OCI-LY7 (cell line): ENCODE measurements around the gene BTD. TPM values are rescaled to one million over a fixed set of nuclear protein-coding genes. Genes with fewer than 3 reads are reported as not detected.
"Not testable (repeated sequence)": the region's sequence is repeated elsewhere in the genome, so short reads cannot be mapped to it uniquely, and the experiment has no call there.

Source experiments
- BruUV-seq: library from RNA; stranded (reverse); fragments of 400-500 nt; replicated peaks from 2 replicates; lab custom pipeline; 2021; lab: Mats Ljungman, UMichigan
- CTCF ChIA-PET: fragments of 300-600 bp; sonication (Branson Sonifier 250); formaldehyde crosslinking; loops from one replicate; lab custom pipeline; 2022; ENCODE audit warnings: antibody characterized with exemption; ENCODE audit not compliant: unreplicated experiment; lab: Charles Lee
- POLR2A ChIA-PET: fragments of 300-600 bp; sonication (Branson Sonifier 250); formaldehyde crosslinking; loops from one replicate; lab custom pipeline; 2022; ENCODE audit warnings: antibody characterized with exemption; lab: Charles Lee
- DNase-seq: peaks from one replicate; pipeline ENCODE4 v3.0.0-alpha.2; 2015; ENCODE audit warnings: low spot score
- H2AFZ ChIP-seq: fragments of 200-600 bp; sonication (generic), shearing (Covaris generic); 2 replicates; pipeline ENCODE4 v1.6.1; 2014; ENCODE audit warnings: mild to moderate bottlenecking, antibody characterized with exemption, low read length, moderate library complexity
- H3K27ac ChIP-seq: fragments of 200-600 bp; sonication (generic); 2 replicates; pipeline ENCODE4 v1.5.1; 2014; ENCODE audit warnings: mixed run types, low read depth, mild to moderate bottlenecking, moderate library complexity, low read length, inconsistent platforms; ENCODE audit not compliant: poor library complexity, severe bottlenecking
- H3K36me3 ChIP-seq: fragments of 200-600 bp; sonication (generic); 2 replicates; pipeline ENCODE4 v1.6.1; 2014; ENCODE audit warnings: mild to moderate bottlenecking, antibody characterized with exemption, low read length, moderate library complexity, mixed read lengths; ENCODE audit not compliant: insufficient read depth
- H3K4me1 ChIP-seq: fragments of 200-600 bp; sonication (generic); 2 replicates; pipeline ENCODE4 v1.5.1; 2014; ENCODE audit warnings: mild to moderate bottlenecking, low read length; ENCODE audit not compliant: insufficient read depth, poor library complexity, severe bottlenecking
- H3K4me2 ChIP-seq: fragments of 200-600 bp; sonication (generic); 2 replicates; pipeline ENCODE4 v1.6.1; 2014; ENCODE audit warnings: mild to moderate bottlenecking, low read length
- H3K4me3 ChIP-seq: fragments of 200-600 bp; sonication (generic); 2 replicates; pipeline ENCODE4 v1.5.1; 2014; ENCODE audit warnings: mild to moderate bottlenecking, low read depth, low read length; ENCODE audit not compliant: poor library complexity, severe bottlenecking
- H3K79me2 ChIP-seq: fragments of 200-600 bp; sonication (generic); 2 replicates; pipeline ENCODE4 v1.6.1; 2016; ENCODE audit warnings: low read depth, mild to moderate bottlenecking, low read length, moderate library complexity, mixed read lengths; ENCODE audit not compliant: insufficient read depth
- H3K9me2 ChIP-seq: fragments of 200-600 bp; sonication (generic); 2 replicates; pipeline ENCODE4 v1.6.1; 2016; ENCODE audit warnings: mild to moderate bottlenecking, low read length, mixed read lengths; ENCODE audit not compliant: insufficient read depth
- H3K9me3 ChIP-seq: fragments of 200-600 bp; sonication (generic); 2 replicates; pipeline ENCODE4 v1.6.1; 2014; ENCODE audit warnings: mild to moderate bottlenecking, mixed run types, low read length, mixed read lengths
- H4K20me1 ChIP-seq: fragments of 200-600 bp; sonication (generic); 2 replicates; pipeline ENCODE4 v1.6.1; 2014; ENCODE audit warnings: mild to moderate bottlenecking, antibody characterized with exemption, low read length, moderate library complexity, mixed read lengths; ENCODE audit not compliant: insufficient read depth
- CTCF ChIP-seq: fragments of 200-600 bp; sonication (generic); conservative IDR thresholded peaks from 2 replicates; pipeline ENCODE4 v1.5.1; 2014; ENCODE audit warnings: mild to moderate bottlenecking, antibody characterized with exemption, low read length, moderate library complexity, mixed read lengths
- EZH2phosphoT487 ChIP-seq: fragments of 200-600 bp; sonication (generic); IDR thresholded peaks from 2 replicates; pipeline ENCODE4 v1.6.1; 2018; ENCODE audit warnings: low read depth, borderline replicate concordance, mild to moderate bottlenecking, mixed run types, antibody characterized with exemption, low read length, moderate library complexity, mixed read lengths
- intact Hi-C: fragments of 100-400 bp; cut with micrococcal nuclease; formaldehyde crosslinking; loops from one replicate; pipeline ENCODE4 v1.10.0; 2022; ENCODE audit not compliant: unreplicated experiment
- total RNA-seq, 2 experiments: library from RNA; depleted of rRNA in 1 of 2; stranded (reverse); fragments of >200 nt in 1 of 2; shearing (Covaris generic) in 1 of 2; gene quantifications; 2 replicates each; pipeline ENCODE4 v1.2.3, GENCODE V29; 2014 to 2022

Gene BTD
- total RNA-seq, 2 experiments from 2014 or later = 4.2 to 6.0 TPM

GRCh38 chr3:15616053-15616452 is 14.5 kb downstream of the BTD start:
- DNase-seq = no peak
- no peak overlapping the region for H3K27ac ChIP-seq
- H3K9me2 ChIP-seq = no peaks in the 10 kb centered on the region
- no peak for TF ChIP-seq CTCF
- H3K36me3 ChIP-seq = no peaks in the 10 kb centered on the region
- BruUV-seq = no TSS peak
- ChIA-PET CTCF (no interaction called here), POLR2A (interaction anchor here (0.6 to 0.7 kb wide), 2 partner anchors 11 to 285 kb away, joined by 3 to 4 read pairs; no protein-coding TSS in a partner anchor)
- no peak overlapping the region for H2AFZ ChIP-seq
- H3K9me3 ChIP-seq = peaks cover 9% of the 10 kb centered on the region; the same call in 1 of the 2 replicates
- intact Hi-C loops = no loop called here
- H3K4me2 ChIP-seq = no peak overlapping the region
- no peaks in the 10 kb centered on the region for H3K4me1 ChIP-seq
- no peaks in the 10 kb centered on the region for H3K79me2 ChIP-seq
- no peaks in the 10 kb centered on the region for H4K20me1 ChIP-seq
- no peak overlapping the region for H3K4me3 ChIP-seq

GRCh38 chr3:15619659-15620464 is 18.3 kb downstream of the BTD start:
- H3K9me3 ChIP-seq, H3K36me3 ChIP-seq, H4K20me1 ChIP-seq, H2AFZ ChIP-seq, POLR2A ChIA-PET, BruUV-seq, H3K4me1 ChIP-seq, H3K27ac ChIP-seq, H3K9me2 ChIP-seq, H3K79me2 ChIP-seq, H3K4me2 ChIP-seq, H3K4me3 ChIP-seq, intact Hi-C loops: not testable (repeated sequence)
- DNase-seq = peak; percentile 7
- CTCF ChIA-PET = interaction anchor here (0.6 kb wide), 1 partner anchor 400 kb away, joined by 3 read pairs; no protein-coding TSS in a partner anchor

- POLR2A ChIA-PET = interaction anchor here (0.6 kb wide), 1 partner anchor 267 kb away, joined by 3 read pairs; no protein-coding TSS in a partner anchor
- no peaks in the 10 kb centered on the region for H3K4me1 ChIP-seq
- BruUV-seq = no TSS peak
- no peaks in the 10 kb centered on the region for H3K79me2 ChIP-seq
- CTCF ChIA-PET = no interaction called here
- no peaks in the 10 kb centered on the region for H3K36me3 ChIP-seq
- no peaks in the 10 kb centered on the region for H4K20me1 ChIP-seq
- no peak overlapping the region for H3K27ac ChIP-seq
- TF ChIP-seq EZH2phosphoT487 = no peak
- no peak for TF ChIP-seq CTCF
- intact Hi-C loops = no loop called here
- no peaks in the 10 kb centered on the region for H3K9me2 ChIP-seq
- no peak overlapping the region for H3K4me3 ChIP-seq
- no peak overlapping the region for H2AFZ ChIP-seq
- H3K4me2 ChIP-seq = no peak overlapping the region
- peaks cover 8% of the 10 kb centered on the region; the same call in 1 of the 2 replicates for H3K9me3 ChIP-seq
- no peak for DNase-seq
These were observed 22.2 kb downstream of the BTD start for GRCh38 chr3:15623535-15624440.
